Neural cell (in vitro differentiated cells): ENCODE results near the gene DCAF11.

ENCODE experiments used
- POLR2AphosphoS5 ChIP-seq: IDR thresholded peaks from 2 replicates; pipeline ENCODE4 v1.6.1; 2012
- TF ChIP-seq, protein P1 (sequence below): fragments of 450-650 bp; IDR thresholded peaks from 2 replicates; pipeline ENCODE4 v1.5.1; 2014; ENCODE audit warnings: antibody characterized with exemption, mild to moderate bottlenecking, moderate library complexity; ENCODE audit not compliant: poor library complexity, severe bottlenecking
- TF ChIP-seq, protein P2 (sequence below): IDR thresholded peaks from 2 replicates; pipeline ENCODE4 v1.6.1; 2012; ENCODE audit warnings: borderline replicate concordance

DNA sequence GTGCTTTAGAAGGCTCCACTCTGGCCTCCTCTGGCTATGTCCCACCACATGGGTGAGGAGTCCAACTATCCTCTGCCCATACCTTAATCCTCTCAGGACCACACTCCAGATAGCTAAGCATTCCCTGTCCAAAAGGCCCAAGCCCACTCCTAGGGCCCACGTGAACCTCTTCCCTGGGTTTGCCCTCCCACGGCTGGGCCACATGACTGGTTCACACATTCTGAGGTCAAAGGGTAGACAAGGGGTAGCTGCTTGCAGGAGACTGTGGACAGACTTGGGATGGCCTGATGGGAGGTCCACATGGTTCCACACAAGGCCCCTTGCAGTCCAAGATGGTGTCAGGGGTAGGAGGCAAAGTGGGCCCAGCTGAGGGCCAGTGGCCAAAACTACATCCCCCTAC lies 26.5 kb upstream of the DCAF11 start:
- TF ChIP-seq, protein P1, sequence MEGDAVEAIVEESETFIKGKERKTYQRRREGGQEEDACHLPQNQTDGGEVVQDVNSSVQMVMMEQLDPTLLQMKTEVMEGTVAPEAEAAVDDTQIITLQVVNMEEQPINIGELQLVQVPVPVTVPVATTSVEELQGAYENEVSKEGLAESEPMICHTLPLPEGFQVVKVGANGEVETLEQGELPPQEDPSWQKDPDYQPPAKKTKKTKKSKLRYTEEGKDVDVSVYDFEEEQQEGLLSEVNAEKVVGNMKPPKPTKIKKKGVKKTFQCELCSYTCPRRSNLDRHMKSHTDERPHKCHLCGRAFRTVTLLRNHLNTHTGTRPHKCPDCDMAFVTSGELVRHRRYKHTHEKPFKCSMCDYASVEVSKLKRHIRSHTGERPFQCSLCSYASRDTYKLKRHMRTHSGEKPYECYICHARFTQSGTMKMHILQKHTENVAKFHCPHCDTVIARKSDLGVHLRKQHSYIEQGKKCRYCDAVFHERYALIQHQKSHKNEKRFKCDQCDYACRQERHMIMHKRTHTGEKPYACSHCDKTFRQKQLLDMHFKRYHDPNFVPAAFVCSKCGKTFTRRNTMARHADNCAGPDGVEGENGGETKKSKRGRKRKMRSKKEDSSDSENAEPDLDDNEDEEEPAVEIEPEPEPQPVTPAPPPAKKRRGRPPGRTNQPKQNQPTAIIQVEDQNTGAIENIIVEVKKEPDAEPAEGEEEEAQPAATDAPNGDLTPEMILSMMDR, result no peak
- TF ChIP-seq, protein P2, sequence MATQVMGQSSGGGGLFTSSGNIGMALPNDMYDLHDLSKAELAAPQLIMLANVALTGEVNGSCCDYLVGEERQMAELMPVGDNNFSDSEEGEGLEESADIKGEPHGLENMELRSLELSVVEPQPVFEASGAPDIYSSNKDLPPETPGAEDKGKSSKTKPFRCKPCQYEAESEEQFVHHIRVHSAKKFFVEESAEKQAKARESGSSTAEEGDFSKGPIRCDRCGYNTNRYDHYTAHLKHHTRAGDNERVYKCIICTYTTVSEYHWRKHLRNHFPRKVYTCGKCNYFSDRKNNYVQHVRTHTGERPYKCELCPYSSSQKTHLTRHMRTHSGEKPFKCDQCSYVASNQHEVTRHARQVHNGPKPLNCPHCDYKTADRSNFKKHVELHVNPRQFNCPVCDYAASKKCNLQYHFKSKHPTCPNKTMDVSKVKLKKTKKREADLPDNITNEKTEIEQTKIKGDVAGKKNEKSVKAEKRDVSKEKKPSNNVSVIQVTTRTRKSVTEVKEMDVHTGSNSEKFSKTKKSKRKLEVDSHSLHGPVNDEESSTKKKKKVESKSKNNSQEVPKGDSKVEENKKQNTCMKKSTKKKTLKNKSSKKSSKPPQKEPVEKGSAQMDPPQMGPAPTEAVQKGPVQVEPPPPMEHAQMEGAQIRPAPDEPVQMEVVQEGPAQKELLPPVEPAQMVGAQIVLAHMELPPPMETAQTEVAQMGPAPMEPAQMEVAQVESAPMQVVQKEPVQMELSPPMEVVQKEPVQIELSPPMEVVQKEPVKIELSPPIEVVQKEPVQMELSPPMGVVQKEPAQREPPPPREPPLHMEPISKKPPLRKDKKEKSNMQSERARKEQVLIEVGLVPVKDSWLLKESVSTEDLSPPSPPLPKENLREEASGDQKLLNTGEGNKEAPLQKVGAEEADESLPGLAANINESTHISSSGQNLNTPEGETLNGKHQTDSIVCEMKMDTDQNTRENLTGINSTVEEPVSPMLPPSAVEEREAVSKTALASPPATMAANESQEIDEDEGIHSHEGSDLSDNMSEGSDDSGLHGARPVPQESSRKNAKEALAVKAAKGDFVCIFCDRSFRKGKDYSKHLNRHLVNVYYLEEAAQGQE, result no peak
- no peak for TF ChIP-seq POLR2AphosphoS5
